Hematopoietic multipotent progenitor cell treated with erythropoietin and hydrocortisone succinate and interleukin-3 and kit ligand, for 17 days (in vitro differentiated cells): ENCODE measurements around the gene SF3B1.
A peak's percentile ranks its signal among the peaks of the same experiment; 100 is the strongest.
"Not testable (repeated sequence)": the region's sequence is repeated elsewhere in the genome, so short reads cannot be mapped to it uniquely, and the experiment has no call there.

Experiments used
- DNase-seq: peaks from one replicate; pipeline ENCODE4 v3.0.0-alpha.2; 2015; ENCODE audit warnings: low spot score

The SF3B1 gene

DNA sequence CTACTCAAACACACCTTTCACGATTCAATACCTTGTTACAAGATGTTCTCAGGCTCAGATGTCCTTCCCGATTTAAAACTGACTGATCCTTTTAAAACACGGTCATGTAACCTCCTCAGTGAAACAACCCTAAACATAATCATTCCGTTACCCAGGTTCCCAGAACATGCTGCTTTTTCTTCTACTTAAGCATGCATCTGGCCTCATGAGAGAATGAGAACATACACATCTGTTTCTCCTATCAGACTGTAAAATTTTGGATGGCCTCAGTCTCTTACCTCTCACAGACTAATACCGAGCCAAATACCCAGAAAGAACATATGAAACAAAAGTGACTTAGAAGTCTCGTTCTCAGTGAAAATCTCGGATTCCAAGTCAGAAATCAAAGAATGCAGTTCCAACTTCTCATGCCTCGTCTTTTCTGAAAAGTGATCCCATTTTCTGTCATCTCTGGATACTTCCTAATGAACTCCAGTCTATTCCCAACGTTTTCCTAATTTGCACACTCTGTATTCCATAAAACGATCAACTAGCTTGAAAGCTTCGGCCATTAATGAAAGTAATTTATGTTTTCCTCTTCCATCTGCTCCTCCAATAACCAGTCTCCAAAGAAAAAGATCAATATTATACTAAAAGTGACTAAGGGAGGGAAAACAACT lies 919 bp downstream of the SF3B1 start:
- DNase-seq, result peak; percentile 60

DNA sequence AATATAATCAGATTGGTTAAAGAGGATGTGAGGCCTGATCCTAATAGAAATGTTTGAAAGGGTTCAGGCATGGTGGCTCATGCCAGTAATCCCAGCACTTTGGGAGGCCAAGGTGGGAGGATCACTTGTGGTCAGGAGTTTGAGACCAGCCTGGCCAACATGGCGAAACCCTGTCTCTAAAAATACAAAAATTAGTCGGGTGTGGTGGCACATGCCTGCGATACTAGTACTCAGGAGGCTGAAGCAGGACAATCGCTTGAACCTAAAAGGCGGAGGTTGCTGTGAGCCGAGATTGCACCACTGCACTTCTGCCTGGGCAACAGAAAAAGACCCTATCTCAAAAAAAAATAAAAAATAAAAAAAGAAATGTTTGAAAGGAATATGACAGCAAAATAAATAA lies 2.3 kb downstream of the SF3B1 start:
- not testable (repeated sequence) for DNase-seq

DNA sequence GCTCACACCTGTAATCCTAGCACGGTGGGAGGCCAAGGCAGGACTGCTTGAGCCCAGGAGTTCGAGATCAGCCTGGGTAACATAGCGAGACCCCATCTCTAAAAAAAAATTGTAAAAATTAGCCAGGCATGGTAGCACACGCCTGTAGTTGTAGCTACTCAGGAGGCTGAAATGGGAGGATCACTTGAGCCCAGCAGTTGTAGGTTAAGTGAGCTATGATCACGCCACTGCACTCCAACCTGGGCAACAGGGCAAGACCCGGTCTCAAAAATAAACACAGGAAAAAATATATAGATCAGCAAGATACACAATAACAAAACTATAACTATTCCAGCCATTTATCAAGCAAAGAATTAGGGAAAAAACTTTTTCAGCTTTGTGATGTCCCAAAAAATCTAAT lies 3.0 kb downstream of the SF3B1 start:
- DNase-seq, result no peak

DNA sequence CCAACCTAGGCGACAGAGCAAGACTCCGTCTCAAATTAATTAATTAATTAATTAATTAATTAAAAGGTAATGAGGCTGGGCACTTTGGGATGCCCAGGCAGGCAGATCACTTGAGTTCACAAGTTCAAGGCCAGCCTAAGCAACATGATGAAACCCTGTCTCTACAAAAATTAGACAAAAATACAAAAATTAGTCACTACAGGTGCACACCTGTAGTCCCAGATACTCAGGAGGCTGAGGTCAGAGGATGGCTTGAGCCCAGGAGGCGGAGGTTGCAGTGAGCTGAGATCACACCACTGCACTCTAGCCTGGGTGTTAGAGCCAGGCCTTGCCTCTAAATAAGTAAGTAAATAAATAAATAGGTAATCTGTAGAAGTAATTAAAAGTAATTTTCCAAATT lies 6.8 kb downstream of the SF3B1 start:
- no peak for DNase-seq

DNA sequence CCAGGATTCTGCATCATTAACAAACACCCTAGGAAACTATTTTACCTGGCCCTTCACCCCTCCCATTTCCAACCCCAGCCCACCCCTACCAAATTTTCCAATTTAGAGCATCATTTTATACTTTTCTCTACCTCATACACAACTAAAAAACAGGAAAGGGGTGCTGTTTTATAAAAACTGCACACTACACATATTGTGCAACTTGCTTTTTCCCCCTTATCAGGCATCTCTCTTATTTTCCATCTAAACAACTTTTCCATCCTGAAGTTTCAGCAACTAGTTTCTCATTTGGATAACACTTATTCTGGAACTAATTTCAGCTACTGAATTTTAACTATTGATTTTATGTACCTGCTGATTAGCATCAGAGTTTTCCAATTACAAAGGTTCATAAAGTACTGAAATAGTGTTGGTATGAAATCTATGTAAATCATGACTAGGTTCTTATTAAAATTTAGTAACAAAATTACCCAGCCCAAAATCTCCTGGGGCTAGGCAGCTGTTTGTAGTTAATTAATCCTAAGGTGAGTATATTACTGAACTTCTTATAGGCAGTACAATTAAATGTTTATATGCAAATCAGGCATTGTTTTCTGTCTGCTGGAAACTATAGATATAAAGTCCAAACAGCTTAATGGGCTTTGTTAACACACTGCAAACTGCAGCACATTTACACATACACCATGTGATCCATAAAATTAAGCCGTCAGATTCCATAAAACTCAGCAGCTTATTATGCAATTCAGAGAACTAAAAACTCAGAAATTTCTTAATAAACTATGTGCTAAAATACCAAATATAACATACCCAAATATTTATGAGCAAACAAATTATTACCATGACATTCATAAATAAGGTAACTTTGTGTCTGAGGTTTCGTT lies 7.9 kb downstream of the SF3B1 start:
- DNase-seq, result no peak

DNA sequence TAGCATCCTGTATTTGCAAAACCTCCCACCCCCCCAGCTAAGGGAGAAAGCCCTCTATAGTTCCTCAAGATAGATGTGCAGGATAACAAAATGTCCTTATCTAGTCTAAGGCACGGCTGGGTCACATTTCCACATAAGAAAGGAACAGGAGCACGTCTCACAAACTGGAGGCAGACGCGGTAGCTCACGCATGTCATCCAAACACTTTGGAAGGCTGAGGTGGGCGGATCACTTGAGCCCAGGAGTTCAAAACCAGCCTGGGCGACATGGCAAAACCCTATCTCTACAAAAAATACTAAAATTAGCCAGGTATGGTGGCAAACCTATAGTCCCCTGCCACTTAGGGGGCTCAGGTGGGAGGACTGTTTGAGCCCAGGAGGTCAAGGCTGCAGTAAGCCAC lies 9.3 kb downstream of the SF3B1 start:
- no peak for DNase-seq

DNA sequence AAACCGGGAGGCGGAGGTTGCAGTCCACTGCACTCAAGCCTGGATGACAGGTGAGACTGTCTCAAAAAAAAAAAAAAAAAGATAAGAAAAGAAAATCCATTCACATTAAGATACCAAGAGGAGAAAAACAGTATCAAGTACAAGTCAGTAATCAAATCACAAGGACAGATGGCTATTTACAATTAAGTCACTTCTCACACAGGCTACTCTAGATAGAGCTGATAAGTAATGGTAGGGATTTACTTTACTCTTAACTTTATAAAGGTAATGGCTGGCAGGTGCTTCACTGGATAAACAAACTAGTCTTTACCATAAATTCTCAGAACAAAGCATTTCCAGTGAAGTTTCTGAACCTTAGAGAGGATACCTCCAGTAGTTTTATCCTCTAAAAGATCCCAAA lies 11.5 kb downstream of the SF3B1 start:
- no peak for DNase-seq

DNA sequence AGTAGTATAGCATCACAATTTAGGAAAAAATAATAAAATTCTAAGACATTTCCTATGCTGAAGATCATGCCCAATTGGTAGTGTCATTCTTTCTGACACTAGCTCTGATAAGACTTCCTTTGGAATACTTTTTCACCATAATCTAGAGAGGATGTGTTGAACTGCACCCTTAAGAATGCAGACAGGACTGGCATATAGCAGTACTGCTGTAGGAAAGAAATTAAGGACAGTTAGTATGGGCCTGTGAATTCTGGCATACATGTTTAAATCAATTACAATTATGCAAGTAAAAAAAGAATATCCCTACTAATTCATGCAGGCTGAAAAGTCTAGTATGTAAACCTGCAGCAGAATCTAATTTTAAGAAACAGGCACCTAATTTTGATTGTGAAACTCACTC lies 15.4 kb downstream of the SF3B1 start:
- DNase-seq, result no peak

DNA sequence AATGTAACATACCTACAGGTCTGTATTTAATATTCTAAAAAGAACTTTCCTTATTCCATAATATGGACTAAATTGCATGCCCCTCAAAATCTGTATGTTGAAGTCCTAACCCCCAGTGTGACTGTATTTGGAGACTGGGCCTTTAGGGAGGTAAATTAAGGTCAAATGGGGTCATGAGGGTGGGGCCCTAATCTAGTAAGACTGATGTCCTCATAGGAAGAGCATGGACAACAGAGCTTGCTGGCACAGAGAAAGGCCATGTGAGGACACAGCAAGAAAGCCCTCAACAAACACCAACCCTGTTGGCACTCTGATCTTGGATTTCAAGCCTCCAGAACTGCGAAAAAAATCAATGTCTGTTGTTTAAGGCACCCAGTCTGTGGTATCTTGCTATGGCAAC lies 18.6 kb downstream of the SF3B1 start:
- no peak for DNase-seq

DNA sequence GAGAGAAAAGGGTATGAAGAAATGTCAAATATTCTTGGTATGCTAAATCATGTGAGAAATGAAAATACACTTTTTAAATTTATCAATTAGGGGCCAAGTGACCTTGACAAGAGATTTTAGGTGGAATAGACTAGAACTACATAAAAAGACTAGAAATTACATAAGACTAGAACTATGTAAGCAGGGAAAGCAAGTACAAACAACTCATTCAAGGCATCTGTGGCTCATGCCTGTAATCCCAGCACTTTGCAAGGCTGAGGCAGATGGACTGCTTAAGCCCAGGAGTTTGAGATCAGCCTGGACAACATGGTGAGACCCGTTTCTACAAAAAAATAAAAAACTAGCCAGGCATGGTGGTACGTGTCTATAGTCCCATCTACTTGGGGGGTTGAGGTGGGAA lies 20.3 kb downstream of the SF3B1 start:
- DNase-seq, result no peak

DNA sequence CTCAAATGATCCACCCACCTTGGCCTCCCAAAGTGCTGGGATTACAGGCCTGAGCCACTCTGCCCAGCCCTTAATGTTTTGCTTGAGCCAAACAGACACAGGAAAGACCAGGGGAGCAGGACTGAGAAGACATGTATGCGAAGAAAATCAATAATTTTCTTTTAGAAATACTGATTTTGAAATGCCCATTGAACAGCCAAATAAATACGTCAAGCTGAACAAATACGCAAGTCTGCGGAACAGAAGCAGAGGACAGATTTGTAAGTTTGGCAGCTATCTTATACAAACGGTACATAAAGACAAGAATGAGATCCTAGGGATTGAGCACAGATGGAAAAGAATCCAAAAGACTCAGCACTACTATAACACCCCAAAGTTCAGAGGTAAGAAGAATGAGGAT lies 20.8 kb downstream of the SF3B1 start:
- no peak for DNase-seq

DNA sequence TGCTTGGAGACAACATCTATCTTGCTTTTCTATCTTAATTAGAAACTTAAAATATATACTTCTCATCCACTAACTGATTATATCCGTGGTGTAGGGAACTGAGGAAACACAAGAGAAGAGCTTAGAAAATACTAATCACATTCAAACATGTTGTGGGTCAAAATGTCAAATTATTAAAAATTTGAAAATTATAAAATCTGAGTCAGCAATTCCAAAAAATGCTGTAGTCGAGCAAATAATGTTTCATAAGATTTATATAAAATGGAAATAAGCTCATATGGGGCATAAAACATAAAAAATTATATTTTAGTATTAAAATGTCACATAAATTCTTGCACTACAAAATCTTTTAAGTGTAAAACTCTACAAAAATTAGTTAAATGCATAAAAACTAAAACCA lies 29.2 kb downstream of the SF3B1 start:
- no peak for DNase-seq

DNA sequence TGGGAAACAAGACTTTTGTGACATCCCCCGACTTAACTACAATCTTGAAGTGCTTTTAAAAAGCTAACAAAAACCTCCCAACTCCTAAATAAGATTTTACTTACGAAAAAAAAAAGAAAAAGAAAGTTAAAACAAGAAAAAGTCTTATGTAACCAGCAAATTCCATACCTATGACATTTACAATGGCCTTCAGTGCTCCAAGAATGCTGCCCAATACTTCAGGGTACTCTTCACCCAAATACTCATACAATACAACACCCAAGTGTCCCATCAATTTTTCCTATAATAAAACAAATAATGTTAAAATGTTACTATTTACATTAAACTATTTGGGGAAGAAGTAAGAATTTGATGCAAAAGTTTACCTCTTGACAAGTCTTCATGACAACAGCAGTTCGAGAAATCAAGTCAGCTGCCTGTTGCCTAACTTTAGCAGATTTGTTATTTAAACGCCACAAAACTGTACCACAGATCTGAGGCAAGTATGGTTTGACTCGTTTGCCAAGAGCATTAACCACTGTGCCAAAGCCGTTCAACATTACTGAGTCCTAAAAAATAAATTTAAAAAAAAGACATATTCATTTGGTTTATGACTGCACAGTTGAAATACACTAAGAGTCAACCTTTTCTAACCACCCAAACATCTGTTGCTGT lies 34.8 kb downstream of the SF3B1 start:
- no peak for DNase-seq

DNA sequence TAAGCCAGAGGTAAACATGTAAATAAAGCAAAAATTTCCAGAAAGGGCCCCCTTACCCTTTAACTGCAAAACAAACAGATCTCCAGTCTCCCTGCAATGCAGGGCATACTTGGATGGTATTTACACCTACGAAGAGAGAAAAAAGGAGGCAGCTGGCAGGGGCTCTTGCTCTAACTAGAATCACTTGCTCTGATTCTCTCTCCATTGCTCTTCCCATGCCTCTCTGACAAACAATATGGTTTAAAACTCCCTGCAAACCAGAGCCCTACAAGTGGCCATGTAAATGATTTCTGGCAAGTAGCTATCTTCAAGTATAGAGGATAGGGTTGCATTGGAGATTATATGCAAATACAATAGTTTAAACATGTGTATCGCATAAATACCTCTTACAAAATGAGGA lies 35.9 kb downstream of the SF3B1 start:
- no peak for DNase-seq

DNA sequence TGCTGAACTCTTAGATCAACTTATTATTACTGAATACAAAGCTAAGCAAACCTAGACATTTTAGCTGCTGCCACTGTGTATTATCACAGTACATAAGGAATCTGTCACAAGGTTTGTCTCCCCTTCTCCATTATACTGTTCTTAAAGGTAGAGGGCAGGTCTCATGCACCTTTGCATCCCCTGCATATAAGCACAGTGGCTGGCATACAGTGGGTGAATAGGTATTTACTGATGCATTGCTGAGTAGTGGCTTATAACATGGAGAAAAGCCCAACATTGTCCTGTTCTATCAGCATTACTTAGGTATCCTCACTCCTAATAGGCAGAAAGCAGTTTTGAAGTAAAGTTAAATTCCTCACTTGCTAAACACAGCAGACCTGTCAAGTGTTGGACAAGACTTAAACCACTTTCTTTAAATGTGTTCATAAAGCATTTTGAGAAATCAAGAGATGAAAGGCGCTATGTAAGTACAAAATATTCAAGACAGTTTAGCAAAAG lies 43.6 kb downstream of the SF3B1 start:
- no peak for DNase-seq

DNA sequence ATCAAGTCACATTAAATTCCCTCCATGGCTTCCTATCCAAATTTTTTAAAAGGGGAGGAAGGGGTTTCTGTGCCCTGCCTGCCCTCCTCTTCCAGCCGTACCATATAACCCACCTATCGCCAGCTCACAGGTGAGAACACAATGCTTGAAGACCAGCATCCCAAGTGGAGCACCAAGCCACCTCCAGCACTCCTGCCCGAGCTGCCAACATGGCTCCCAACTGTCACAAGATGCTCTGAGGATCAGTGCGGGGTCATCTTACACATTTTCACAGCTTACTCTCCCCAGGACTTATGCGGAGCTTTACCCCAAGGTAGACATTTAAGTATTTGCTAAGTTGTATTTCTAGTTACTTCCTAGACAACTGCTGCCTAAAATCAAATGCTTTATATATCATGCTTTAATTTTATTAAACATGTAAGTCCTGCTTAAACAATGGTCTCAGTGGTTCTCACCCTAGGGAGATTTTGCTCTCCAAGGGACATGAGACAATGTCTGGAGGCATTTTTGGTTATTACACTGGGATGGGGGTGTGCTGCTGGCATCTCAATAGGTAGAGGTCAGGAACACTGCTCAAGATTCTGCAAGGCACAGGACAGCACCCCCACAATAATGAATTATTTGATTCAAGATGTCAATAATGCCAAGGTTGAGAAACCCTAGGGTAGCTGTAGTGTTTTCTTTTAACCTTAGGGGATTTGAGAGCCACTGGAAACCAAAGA lies 45.8 kb downstream of the SF3B1 start:
- no peak for DNase-seq

DNA sequence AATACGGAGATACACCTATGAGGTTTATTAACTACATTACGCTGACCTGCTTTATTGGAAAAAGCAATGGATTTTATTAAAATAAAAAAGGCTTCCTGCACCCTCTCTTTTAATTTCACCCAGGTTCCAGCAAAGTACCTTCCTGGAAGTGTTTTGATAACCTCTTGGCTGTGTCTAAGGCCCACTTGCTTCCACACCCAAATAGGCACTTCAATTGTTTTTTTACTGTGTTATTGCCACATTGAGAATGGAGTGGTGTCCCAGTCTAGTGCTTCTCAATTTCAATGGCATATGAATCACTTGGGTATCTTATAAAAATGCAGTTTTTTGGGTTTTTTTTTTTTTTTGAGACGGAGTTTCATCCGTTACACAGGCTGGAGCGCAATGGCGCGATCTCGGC lies 47.6 kb downstream of the SF3B1 start:
- DNase-seq, result no peak

DNA sequence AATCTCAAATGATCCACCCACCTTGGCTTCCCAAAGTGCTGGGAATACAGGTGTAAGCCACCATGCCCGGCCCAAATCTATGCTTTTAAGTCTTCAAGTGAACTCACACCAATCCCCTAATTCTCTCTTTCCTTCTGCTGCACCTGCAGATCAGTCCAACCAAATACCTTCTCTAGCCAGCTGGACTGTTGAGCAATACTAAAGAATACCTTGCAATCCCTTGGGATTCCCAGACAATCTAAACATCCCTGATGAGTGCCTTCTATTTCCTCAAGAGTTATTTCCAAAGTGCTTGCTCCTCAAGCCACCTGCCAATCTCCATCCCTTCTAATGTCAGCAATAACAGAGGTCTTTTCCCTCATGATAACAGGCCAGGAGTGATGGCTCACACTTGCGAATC lies 48.6 kb downstream of the SF3B1 start:
- no peak for DNase-seq

DNA sequence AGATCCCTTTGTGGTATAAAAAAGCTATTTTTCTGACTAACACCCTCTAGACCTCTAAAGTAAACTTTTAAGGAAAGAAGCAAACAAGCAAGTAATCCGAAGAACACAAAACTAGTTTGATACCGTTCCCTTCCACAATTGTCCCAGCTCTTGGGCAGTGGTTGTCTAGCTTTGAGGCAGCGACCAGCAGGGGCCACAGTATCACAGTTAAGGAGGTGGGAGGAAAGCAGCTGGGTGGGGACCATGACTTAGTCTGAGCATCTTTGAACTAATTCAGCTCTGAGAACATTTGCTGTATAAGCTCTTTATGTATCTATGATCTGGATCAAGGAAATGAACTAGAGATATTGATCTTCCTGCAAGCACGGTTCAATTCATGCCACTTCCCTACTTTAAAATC lies 51.0 kb downstream of the SF3B1 start:
- DNase-seq, result no peak

DNA sequence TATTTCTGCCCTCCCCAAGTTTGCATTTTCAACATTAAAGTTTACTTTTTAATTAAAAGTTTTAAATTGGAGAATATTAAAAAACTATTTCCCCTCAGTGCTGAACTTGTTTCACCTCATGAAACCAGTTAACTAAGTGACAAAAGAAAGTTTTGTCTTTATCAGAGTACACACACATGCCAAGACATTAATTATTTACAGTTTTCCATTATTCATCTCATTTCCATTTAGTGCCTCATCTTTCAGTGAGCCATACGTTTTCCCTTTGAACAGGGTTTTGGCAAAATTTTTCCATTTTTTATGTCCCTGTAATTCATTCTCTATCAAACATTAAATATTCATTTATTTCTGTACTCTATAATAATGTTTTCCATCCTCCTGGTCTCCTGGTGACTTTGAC lies 53.2 kb downstream of the SF3B1 start:
- DNase-seq, result no peak

DNA sequence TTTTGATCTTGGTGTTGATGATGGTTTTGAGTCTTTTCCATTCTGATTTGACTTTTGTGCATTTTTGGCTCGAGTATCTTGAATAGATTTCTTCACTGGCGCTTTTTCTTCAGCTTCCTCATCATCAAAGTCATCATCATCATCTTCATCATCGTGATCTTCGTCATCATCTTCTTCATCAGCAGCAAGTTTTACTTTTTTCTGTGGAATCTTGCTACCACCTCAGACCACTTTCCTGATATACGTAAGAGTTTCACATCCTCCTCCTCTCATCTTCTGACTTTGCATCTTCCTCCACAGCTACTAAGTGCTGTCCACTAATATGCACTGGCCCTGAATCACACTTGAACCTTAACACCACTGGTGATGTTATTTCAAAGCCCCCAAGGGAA lies 54.9 kb downstream of the SF3B1 start:
- DNase-seq, result not testable (repeated sequence)

DNA sequence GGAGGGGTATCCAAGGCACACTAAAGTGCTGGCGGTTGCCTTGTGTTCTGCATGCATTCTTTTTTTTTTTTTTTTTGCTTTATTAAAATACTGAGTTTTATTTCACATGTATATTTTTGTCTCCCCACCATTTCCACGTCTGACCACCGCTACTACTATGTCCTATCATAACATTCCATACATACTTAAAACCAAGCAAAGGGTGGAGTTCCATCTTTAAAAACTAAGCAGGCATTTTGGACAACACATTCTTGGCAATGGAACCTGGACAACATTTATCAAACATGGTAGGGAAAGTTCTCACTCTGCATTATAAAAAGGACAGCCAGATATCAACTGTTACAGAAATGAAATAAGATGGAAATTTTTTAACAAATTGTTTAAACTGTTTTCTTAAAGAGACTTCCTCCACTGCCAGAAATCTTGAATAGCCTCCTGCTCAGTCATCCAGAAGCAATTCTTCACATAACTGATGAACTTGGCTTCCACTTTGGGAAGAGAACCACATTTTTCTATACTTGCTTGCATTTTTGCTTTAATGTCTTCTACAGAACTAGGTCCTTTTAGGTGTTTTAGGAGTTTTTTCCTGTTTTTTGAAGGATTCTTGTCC lies 55.4 kb downstream of the SF3B1 start:
- not testable (repeated sequence) for DNase-seq
